Measurements from ENCODE around the gene HSD17B12.

HSD17B12 gene

GRCh38 chr11:43687120-43687791 is 6.7 kb downstream of the HSD17B12 start:
- DNase-seq (ENCODE audit: low read depth in 1 of 2, low spot score in 1 of 2), result no peak

- no peak for DNase-seq (ENCODE audit: low read depth in 1 of 2, low spot score in 1 of 2)
Observed at GRCh38 chr11:43688394-43688793, 7.9 kb downstream of the HSD17B12 start.

- no peak for DNase-seq (ENCODE audit: low read depth in 1 of 2, low spot score in 1 of 2)
Observed at GRCh38 chr11:43689167-43689566, 8.6 kb downstream of the HSD17B12 start.

DNA sequence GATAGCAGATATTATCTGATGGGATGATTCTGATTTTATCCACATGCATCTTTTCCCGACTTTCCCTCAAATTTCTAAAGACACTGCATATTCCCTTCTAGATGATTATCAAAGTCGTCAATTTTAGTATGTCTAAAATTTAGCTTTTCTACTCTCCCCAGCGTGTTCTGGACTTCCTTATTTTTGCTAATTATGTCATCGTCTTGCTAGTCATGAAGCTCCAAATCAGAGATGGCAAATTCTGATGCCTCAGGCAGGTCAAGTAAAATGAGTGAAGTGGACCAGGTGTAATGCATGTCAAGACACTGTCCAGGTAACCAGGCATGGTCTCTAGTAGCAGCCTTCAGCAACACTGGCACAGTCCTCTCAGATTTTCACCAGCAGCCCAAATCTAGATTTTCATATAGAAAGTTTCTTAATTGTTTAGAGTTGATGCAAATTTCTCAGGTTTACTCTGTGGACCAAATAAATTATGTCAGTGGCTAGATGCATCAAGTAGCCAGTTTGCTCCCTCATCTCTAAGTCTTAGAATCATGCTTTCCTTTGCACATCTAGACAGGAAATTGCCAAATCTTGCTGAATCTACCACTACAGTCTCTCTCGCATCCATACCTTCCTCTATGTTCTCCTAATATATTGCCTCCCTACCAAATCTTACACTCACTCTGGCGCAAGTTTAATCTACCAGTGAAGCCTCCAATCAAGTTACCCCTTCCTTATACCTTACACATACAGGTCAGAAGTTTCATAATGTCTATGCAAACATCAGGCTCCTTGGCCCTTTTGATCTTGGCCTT is 10.6 kb downstream of the HSD17B12 start:
- no peak for DNase-seq (ENCODE audit: low read depth in 1 of 2, low spot score in 1 of 2)

GRCh38 chr11:43691806-43692205 is 11.3 kb downstream of the HSD17B12 start:
- DNase-seq (ENCODE audit: low read depth in 1 of 2, low spot score in 1 of 2), result no peak

DNA sequence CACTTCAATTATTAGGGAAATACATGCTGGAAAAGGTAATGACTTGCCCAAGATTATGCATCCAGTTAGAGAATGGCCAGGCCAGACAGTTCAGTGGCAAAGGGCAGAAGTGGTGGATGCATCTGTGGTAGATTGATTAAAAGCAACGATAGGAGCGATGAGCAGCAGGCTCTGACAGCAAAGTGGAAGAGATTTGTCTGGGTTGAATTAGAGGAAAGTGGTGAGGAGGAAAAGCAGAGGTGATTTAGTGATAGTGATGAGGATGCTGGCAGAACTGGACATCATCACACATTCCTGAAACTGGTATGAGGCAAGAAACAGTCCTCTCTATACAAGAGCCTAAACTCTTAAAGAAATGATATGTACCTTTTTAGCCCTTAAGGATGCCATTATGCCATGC is 12.5 kb downstream of the HSD17B12 start:
- no peak for DNase-seq (ENCODE audit: low read depth in 1 of 2, low spot score in 1 of 2)

DNA sequence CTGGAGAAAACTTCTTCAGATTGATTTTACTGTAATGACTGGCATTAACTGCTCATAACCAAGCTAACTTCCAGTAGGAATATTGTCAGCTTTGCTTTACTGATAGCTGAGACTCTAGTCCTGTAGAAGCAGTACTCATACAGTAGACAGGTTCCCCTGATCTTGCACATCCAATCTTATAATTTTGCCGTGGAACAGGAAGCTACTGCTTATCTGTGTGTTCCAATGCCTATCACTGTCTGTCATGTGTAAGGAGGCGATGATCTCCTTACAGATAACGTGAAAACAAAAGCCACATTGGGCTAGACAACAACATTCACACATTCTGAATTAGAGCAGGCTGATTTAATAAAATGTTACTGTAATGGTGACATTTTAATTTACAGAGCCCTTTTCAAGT is 13.2 kb downstream of the HSD17B12 start:
- no peak for DNase-seq (ENCODE audit: low read depth in 1 of 2, low spot score in 1 of 2)

GRCh38 chr11:43694477-43694876 is 13.9 kb downstream of the HSD17B12 start:
- no peak for DNase-seq (ENCODE audit: low read depth in 1 of 2, low spot score in 1 of 2)

- no peak for DNase-seq (ENCODE audit: low read depth in 1 of 2, low spot score in 1 of 2)
Observed at GRCh38 chr11:43697679-43698078, 17.1 kb downstream of the HSD17B12 start.

DNA sequence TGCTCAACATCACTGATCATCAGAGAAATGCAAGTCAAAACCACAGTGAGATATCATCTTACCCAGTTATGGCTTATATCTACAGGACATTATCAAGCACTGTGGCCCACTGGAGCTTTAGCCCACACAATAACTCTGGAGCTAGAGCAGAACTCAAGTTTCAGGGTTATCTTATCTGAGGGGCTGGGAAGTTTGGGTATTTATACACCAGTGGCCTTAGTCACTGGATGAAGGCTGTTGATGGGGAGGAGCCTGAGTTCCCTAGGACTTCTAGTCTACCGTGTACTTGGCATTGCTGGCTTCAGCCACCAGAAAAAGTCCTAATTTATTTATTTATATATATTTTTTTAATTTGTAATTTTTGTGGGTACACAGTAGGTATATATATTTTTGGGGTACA is 19.3 kb downstream of the HSD17B12 start:
- no peak for DNase-seq (ENCODE audit: low read depth in 1 of 2, low spot score in 1 of 2)

GRCh38 chr11:43706631-43707030 is 26.1 kb downstream of the HSD17B12 start:
- DNase-seq (ENCODE audit: low read depth in 1 of 2, low spot score in 1 of 2), result no peak

DNA sequence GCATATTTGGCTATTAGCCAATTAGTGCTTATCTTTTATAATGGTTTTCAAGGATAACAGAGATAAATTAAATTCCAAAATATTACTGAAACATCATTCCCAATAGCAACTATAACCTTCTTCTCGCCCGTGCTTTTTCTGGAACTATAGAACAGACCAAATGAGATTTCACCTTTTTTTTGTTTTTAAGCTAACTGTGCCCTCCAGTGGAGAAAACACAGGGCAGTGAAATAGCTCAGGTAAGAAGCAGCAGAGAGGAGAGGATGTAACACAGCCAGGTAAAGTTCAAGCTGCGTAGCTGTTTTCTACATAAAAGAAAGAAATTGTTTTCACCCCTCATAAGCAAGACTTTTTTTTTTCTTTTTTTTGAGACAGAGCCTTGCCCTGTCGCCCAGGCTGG is 28.2 kb downstream of the HSD17B12 start:
- DNase-seq (ENCODE audit: low read depth in 1 of 2, low spot score in 1 of 2), result no peak

DNA sequence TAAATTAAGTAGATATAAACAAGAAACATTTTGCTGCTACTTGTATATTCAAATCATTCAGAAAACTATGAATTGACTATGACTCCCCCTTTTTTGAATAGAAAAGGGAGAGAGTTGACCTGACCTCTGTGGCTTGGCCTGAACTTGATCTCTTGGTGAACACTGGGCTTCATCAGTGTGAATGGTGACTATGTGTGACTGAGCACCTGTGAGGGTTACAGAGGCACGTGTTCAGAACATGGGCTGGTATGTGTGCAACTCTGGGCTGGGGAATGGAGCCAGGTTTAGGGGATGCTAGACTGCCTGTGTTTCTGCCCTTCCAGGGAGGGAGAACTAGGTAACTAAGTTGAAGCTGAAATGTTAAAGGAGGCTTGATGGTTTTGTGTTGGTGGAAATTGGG is 29.2 kb downstream of the HSD17B12 start:
- no peak for DNase-seq (ENCODE audit: low read depth in 1 of 2, low spot score in 1 of 2)

GRCh38 chr11:43712676-43713075 is 32.1 kb downstream of the HSD17B12 start:
- DNase-seq (ENCODE audit: low read depth in 1 of 2, low spot score in 1 of 2), result no peak

DNA sequence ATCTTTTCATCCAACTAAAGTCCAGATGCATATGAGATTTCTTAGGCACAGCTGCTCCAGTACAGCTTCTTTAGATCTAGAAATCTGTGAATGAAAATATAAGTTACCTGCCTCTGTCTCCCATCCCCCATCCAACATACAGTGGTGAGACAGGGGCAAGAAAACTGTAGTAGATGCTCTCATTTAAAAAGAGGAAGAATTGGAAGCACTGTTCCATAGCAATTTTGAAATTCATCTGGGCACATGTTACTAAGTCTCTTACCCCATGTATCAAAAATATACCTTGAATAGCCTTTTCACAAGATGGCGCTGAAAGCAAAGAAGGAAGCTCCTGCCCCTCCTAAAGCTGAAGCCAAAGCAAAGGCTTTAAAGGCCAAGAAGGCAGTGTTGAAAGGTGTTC is 37.8 kb downstream of the HSD17B12 start:
- DNase-seq (ENCODE audit: low read depth in 1 of 2, low spot score in 1 of 2), result no peak

DNA sequence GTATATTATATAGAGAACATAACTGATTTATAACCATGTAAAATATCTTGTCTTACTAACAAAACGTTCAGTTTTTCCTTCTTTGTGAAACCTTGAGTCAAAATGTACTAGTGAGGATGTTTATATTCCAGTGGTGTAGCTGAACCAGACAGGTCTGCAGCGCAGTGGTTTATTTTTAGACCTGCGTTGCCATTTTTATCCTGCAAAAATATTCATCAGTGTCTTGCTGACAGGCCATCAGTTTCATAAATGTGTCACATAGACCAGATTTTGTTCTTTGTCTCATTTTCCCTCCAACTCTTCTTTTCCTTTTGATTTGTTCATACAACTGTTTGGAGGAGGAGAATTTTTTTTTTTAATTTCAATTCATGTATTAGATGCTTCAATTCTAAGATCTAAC is 43.1 kb downstream of the HSD17B12 start:
- DNase-seq (ENCODE audit: low read depth in 1 of 2, low spot score in 1 of 2), result no peak

DNA sequence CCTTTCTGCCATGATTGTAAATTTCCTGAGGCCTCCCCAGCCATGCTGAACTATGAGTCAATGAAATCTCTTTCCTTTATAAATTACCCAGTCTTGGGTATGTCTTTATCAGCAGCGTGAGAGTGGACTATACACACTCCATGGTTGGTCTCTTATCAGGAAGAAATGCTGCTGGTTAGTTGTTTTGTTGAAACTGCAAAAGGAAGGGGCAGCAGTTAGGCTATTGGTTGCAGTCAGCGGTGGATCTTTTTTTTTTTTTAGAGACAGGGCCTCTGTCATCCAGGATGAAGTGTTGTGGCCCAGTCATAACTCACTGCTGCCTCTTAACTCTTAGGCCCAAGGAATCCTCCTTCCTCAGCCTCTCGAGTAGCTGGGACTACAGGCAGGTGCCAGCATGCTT is 51.7 kb downstream of the HSD17B12 start:
- DNase-seq (ENCODE audit: low read depth in 1 of 2, low spot score in 1 of 2), result no peak

GRCh38 chr11:43734256-43734655 is 53.7 kb downstream of the HSD17B12 start:
- no peak for DNase-seq (ENCODE audit: low read depth in 1 of 2, low spot score in 1 of 2)

DNA sequence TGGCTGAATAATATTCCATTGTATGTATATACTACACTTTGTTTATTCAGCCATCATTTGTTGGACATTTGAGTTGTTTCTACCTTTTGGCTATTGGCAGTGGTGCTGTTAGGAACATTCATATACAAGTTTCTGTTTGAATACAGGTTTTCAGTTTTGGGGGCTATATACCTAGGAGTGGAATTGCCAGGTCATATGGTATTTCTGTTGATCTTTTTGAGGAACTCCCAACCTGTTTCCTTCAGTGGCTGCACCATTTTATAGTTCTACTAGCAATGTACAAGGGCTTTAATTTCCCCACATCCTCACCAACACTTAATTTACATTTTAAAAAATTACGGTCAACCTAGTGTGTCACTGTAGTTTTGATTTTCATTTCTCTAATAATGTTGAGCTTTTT is 54.6 kb downstream of the HSD17B12 start:
- no peak for DNase-seq (ENCODE audit: low read depth in 1 of 2, low spot score in 1 of 2)

DNA sequence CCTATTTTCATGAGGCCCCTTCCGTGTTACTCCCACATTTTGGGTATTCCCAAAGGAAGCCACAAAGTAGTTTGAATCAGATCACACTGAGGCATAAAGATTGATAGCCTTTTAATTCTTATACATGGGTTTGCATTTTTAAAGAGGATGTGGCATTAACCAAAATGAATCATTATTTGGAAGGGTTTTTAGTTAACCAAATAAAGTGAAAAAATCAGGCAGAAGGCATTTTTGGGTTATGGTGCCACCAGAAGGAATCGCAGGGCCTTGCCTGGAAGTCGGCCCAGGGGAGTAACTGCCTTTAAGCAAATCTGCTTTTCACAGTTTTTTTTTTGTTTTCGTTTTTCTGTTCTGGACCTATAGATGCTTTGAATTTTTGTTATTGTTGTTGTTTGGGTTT is 55.4 kb downstream of the HSD17B12 start:
- DNase-seq (ENCODE audit: low read depth in 1 of 2, low spot score in 1 of 2), result no peak

- DNase-seq (ENCODE audit: low read depth in 1 of 2, low spot score in 1 of 2), result no peak
Observed at GRCh38 chr11:43736502-43737200, 56.1 kb downstream of the HSD17B12 start.

DNA sequence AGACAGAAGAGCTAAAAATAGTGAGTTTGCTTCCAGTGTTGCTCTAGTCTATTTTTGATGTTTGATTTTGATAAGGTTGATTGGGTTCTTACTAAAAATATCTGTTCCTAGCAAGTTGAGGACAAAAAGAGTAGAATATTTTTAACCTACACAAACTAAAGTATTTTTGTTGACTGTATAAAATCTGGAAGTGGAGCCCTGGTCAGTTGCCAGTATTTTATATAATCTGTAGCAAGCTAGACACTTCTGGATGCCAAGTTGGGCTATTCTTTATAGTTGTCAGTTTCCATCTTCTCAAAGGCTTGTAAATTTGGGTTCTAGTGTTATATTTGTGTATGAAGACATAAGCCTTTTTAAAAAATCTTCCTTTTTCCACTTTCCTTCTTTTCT is 56.7 kb downstream of the HSD17B12 start:
- DNase-seq (ENCODE audit: low read depth in 1 of 2, low spot score in 1 of 2), result no peak
